GM12891 (cell line): ENCODE measurements around the gene FOXN3.

ENCODE experiments used
- POLR2A ChIP-seq: IDR thresholded peaks from 2 replicates; pipeline ENCODE4 v1.6.1; 2011; ENCODE audit warnings: low read depth, low read length, control low read depth
- POLR2AphosphoS5 ChIP-seq: IDR thresholded peaks from 2 replicates; pipeline ENCODE4 v1.6.1; 2011; ENCODE audit warnings: low read depth, low read length, control low read depth
- SPI1 ChIP-seq: IDR thresholded peaks from 2 replicates; pipeline ENCODE4 v1.6.1; 2011; ENCODE audit warnings: low read depth, low read length, control low read depth
- TAF1 ChIP-seq: IDR thresholded peaks from 2 replicates; pipeline ENCODE4 v1.6.1; 2011; ENCODE audit warnings: low read depth, low read length, control low read depth

- TF ChIP-seq POLR2A (no peak), TAF1 (no peak), POLR2AphosphoS5 (no peak), SPI1 (no peak)
Observed at GRCh38 chr14:89242652-89243279, 174.3 kb downstream of the FOXN3 start.
